GM21367 (cell line): ENCODE measurements around the gene FMNL3.

Experiments used
- ATAC-seq: cut with Tn5 transposase; IDR thresholded peaks from one replicate; pipeline ENCODE4 v1.9.1; 2021; ENCODE audit not compliant: unreplicated experiment

The FMNL3 gene

DNA sequence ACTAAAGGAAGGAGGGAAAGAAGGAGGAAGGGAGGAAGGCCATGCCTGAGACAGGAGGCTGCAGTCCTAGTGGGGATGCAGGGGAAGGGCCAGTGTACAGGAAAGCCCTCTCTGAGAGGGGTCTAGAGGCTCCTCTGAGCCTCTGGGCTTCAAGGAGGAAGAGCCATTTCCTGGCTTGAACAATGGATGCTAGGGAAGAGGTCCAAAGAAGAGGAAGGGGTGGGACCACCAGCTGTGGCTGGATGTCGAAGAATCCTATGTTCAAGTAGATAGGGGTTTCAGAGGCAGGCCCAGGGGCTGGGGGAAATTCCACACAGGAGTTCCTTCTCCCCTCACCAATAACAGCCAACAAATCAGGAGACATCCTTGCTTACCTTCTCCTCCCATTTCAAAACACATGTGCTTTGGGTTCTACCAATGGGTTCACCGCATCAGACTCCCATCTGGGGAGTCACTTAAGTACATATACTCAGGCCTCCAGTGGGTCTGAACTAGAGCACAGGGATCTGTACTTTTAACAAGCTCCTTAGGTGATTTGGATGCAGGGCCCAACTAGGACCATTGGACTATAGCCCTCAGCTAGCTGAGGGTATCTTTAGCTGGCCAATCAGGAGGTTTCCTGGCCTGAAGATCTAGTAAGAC lies 51.5 kb downstream of the FMNL3 start:
- ATAC-seq: no peak

DNA sequence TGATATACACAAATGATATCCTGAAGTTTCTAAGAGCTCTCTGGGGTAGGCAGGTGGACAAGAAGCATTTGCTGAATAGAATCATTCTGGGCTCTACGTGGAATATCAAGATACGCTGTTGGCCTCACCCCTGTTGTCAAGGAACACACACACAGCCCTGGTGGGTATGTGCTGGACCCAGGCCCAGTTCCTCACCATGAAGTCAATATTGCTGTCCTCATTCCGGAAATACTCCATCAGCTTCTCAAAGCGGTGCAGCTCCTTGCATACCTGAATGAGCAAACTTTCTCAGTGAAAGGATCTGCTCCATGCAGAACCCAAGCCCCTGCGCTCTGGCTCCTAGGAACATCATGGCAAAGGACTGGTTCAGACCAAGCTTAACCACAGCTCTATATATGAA lies 52.5 kb downstream of the FMNL3 start:
- no peak for ATAC-seq

DNA sequence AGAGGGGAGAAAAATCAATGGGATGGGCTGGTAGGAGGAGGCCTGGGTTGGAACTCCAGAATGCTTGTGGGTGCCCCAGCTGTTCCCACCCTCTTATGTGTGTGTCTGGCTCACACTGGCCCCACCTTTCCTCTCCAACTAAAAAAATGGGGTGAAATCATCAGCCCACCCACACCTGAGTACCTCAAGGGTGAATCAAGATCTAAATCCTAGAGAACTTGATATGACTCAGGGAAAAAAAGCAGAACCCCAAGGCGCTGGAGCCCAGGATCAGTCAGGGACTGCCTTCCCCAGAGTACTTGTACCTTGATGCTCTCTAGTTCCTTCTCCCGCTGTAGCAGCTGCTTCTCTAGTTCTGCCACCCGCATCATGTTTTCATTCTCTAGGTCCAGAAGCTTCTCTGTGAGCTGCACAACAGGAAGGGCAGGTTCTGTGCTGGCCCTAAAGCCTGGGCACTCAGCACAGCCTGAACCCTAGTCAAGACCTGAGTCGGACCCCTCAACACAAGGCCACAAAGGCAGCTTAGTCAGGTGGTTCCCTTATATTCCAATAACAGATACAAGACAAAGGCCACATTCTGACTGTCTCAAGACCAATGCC lies 54.2 kb downstream of the FMNL3 start:
- no peak for ATAC-seq

DNA sequence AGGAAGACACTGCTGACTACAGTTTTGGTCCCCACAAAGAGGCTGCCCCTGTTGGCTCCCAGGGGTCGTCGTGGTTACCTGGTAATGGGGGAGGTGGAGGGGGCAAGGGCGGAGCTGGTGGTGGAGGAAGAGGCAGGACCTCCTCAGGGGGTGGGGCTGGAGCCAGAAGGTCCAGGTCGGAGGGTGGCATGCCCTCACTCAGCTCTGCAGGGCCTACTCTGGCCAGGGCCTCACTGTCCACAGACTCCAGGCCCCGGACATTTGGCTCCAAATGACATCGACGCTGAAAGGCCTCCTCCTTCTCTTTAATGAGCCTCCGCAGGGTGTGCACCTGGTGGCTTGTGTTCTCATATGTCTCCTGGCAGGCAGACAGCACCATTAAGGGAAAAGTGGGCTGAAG lies 55.4 kb downstream of the FMNL3 start:
- ATAC-seq: no peak

DNA sequence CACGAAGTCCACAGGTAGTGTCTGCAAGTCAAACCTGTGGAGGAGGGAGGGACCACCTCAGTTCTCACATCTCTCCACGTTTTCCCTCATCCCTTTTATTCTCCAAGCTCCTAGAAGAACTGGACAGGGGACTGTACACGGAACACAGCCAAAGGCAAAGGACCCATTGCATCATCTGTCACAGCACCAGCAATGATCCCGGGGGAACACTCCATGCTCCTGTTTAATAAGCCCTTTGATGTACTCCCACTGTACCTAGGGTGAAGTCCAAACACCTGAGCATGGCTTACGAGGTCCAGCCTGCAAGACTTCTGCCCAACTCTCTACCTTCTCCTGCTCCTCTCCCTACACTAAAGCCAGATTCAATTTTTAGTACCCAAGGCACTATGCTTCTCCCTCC lies 57.3 kb downstream of the FMNL3 start:
- ATAC-seq: no peak

DNA sequence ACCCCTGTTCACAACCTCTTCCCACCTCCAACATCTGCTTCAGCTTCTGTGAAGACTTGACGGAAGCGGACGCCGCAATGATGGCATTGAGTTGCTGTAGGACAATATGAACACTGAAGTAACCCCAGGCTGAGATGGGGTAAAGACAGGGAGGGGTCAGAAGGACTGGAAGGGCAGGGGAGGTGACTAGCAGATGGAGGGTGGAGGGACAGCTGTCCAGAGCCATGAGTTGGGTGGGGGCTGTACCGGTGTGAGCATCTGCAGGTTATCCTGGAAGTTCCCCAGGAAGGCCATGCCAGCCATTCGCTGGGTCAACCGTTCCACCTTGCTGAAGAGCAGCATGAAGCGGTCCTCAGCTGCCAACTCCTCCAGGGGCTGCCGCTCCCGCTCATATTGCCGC lies 57.8 kb downstream of the FMNL3 start:
- no peak for ATAC-seq

DNA sequence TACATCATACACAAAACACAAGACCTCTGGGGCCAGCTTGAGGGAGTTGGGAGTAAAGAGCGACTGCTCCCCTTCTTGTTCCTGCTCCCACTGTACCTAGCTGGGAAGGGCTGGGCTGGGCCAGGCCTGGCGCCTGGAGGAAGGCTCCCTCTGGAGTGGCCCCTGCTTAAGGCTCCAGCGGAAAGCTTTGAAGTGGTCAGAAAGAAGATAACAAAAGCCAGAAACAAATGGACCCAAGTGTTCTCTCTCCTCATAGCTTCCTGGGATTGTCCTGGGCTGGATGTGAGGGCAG lies 58.5 kb downstream of the FMNL3 start:
- no peak for ATAC-seq

DNA sequence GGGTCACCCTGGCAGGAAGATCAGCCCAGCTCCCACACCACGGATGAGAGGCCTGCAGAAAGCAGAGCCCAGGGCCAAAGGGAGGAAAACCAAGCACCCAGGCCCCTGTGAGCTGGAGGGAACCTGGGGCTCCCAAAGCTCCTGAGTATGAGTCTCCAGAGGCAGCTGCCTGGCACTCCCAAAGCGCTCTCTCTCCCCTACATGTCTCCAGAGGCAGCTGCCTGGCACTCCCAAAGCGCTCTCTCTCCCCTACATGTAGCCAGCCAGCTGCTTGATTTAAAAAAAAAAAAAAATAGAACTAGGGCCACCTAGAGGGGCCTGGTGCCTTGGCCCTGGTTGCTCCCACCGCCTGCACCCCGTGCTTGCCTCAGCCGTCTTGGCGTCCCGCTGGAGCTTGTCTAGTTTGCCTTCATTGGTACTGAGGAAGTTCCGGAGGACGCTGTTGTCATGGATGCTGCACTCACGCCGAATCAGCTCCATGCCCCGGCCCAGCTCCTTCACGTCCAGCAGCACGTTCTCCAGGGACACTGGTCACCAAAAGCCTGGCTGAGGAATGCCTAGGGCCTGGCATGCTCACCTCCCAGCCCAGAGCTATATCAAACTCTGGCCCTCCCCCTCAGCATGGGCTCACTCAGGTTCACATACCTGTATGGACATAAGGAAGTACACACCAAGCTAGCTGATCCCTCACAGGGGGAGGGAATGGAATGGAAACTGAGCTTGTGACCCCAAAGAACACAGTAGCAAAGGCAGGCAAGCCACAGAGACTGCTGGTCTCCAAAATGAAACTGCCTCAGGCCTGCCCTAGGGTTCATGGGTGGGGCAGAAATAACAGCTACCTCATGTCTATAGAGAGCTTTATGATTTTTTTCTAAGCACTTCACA lies 59.1 kb downstream of the FMNL3 start:
- no peak for ATAC-seq

DNA sequence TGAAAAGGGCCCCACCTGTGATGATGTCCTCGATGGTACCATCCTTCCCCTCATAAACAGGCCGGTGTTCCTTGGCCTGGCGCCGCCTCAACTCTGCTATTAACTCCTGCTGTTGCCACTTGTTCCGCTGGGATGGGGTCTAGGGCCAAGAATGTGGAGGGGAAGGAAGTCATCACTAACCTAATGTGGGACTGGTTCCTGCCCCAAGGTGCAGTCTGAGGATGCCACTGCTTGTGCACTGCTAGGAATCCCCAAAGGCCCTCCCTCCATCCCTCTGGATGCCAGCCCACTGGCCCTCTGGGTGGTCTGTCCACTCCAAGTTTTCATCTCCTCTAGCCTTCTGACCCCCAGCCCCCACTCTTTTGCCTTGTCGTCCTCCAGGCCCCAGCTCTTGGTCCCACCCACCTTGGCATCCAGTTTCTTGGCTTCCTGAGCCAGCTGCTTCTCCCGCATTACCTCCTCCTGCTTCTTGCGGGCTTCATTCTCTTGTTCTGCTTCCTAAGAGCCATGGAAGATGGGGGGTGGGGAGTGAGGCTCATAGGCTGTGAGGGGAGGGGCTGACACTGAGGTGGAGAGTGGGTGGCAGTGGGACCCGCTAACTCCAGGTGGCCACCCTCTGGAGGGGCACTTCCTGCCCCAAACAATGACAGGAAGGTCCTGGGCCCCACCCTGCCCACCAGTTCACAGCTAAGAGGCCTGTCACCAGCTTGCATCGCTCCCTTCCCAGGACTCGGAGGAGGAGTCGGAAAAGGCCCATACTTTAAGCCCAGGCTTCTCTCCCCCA lies 60.1 kb downstream of the FMNL3 start:
- no peak for ATAC-seq

DNA sequence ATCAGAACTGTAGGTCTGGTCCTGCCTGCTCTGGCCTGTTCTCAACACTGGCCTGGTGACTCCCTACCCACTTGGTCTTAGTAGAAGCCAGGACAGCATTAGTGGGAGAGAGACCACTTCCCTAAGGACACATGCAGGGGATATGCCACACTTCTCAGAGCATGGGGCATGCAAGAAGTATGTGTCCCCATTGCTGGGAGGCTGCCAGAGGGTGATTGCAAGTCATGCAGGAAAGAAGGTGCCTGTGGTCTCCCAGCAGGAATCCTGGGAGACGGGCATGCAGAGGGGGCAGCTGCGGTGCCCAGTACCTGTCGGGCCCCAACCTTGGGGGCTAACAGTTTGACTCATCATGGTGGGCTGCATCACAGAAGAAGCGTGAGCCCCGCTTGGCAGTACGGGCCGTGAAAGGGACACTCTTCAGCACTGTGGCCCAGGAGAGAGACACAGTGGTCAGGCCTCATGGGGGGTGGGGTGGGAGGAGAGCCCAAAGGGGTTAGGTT lies 60.8 kb downstream of the FMNL3 start:
- no peak for ATAC-seq

DNA sequence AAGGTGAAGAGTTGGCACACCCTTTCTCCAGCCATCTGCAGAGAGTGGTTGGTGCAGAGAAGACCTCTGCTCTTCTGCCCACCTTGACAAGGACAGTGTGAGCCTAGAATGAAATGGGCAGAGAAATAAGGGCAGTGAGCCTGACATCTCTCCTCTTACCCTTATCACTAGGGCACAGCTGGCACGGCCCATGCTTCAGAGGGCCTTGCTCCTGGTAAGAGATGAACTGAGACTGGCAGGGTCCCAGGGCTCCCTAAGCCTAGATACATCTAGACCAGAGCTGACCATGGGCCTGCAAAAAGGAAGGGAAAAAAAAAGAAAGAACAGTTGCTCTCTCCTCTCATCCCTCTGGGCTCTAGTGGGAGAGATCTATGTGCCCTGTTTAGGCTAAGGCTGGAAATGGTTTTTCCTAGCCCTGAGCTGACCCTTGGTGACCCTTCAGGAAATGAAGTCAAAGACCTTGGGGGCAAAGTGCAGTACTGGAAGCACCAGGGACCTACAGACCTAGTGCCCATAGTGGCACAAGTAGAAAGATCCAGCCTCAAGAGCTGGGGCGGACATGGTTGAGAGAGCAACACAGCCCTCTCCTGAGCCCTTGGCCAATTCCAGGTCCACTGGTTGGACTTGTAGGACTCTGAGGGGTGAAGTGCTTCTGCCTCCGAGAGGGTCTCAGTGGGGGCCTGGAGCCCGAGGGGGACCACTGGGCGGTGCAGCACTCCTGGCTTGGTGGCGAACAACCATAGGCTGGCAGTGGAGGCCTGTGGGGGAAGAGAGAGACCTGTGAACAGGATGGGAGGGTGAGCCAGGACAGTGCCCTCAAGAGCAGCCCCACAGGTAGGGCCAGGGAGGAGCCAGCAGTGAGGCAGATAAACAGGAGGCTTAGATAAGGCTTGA lies 61.8 kb downstream of the FMNL3 start:
- ATAC-seq: no peak

DNA sequence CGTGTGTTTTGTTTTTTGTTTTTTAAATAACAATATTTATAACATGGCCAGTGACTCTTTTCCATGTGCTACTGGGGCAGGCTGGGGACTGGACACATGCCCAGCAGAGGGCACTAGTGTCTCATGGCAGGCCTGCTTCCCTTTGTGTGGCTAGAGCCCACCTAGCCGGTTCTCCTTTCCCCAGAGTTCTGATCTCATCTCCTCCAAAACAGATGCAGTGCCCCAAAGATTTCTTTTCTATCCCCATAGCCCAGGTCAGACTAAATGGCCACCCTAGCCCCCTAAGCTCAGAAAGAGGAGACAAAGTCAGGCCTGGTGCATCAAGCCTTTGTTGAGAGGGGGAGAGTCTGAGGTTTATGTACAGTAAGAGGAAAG lies 62.6 kb downstream of the FMNL3 start:
- no peak for ATAC-seq

DNA sequence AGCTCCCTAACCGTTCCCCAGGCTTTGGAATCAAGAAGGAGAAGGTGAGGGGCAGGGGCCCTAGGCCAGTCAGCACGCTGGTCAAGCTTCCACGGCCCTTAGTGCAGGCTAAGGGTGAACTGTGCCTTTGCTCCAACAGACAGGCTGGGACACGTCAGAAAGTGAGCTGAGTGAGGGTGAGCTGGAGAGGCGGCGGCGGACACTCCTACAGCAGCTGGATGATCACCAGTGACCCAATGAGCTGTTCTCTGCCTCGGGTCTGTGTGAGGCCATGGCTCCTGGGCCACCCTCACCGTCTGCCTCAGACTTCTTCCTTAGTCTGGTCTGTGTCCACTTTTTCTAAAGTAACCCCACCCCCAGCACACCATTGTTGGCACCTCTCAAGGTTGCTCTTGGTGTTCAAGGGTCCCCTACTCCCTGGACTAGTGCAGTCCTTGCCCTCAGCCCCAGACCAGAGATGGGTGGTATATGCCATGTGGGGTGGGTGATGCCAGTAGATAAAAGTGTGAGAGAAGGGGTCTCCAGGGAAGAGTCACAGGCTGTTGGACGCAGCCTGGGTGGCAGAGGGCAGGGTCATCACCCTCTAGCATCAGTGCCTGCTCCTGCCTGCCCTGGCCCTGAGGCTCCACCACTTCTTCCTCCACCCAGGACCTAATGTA lies 63.1 kb downstream of the FMNL3 start:
- ATAC-seq: no peak

DNA sequence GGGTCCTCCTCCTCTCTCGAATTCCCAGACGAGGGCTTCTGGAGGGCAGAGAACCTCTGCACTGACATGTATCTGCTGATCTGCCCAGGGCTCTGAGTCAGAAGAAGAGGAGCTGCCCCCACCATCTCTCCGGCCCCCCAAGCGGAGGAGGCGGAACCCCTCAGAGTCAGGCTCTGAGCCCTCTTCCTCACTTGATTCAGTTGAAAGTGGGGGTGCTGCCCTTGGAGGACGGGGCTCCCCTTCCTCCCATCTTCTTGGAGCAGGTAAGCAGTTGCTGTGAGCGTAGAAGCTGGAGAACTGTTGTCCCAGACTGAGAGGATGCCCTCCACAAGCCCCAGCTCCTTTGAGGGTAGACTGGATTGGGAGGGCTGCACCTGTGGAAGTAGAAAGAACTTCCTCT lies 64.1 kb downstream of the FMNL3 start:
- ATAC-seq: no peak

DNA sequence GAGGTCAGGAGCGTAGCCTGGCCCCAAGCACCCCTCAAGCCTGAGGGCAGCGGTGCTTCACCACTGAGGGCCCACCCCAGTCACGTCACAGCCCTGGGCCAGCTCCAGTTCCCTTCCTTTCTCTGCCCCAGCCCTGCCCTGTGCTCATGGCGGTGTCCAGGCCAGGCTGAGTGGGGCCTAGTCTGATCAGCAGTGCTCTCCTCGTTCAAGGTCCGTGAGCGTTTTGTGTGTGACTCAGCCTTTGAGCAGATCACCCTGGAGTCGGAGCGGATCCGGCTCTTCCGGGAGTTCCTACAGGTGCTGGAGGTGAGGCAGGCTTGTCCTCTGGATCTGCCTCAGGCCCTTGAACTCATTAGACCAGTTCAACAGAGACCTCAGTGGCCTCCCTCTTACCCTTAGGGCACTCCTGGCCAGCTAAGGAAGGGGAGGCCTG lies 64.8 kb downstream of the FMNL3 start:
- ATAC-seq: no peak

DNA sequence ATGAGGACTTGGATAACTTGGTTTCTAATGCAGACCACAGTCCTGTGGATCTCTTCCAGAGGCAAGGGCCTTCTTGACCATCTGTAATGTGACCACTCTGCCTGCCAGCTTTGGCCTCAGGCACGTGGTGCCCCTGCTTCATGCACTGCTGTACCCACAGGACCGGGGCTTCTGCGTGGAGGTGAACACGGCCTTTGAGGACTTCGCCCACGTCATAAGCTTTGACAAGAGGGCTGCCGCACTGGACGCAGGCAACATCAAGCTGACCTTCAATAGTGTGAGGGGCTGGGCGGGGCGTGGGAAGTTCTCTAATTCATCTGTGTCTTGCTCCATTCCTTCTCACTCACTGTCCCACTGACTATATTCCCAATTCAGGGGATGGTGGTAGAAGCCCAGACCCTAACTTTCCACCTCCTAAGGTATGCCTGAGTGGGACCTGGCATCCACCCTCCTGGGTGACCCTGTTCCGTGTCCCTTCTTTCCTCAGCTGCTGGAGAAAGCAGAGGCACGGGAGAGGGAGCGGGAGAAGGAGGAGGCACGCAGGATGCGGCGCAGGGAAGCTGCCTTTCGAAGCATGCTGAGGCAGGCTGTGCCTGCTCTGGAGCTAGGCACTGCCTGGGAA lies 65.3 kb downstream of the FMNL3 start:
- ATAC-seq: no peak

DNA sequence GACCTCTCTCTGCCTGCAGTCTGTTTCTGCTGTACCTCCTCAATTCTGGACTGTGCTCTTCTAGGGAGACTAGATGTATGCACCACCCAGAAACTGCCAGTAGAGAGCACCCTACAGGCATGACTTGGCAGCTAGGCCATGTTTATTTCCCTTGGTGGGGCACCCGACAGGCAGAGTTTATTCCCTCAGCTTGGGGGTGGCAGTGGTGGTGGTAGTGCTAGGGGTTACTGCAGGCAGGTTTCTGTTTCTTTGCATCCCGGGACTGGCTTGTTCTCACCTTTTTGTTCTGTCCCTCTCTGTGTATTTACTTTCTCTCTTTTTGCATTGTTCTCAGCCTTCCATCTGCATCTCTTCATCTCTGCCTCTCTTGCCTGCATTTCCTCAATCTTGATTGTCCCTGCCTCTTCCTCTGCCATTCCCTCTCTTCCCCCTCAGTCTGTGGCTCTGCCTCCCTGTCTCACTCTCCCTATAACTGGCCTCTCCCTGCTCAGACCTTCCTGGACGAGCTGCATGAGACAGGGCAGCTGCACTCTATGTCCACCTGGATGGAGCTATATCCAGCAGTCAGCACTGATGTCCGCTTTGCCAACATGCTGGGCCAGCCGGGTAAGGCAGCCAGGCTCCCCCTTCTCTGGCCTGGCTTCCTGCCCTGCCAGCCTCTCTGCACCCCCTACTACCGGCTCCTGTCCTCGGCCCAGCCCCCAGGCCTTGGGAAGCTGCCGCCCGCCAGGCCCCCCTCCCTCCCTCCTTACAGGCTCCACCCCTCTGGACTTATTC lies 70.0 kb downstream of the FMNL3 start:
- peak; percentile 62 for ATAC-seq

DNA sequence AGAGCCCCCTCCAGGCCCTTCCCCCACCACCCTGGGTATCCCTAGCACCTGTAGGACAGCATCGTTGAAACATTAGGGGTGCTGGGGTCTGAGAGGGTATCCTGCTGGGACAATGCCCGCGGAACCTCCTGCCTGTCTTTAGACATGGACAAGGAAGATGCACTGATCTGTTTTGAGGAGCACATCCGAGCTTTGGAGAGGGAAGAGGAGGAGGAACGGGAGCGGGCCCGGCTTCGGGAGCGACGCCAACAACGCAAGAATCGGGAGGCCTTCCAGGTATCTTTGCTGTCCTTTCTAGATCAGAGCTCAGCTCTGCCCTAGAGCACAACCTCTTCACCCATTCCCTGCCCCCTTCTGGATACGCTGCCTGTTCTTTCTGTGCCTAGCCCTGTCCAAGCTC lies 70.6 kb downstream of the FMNL3 start:
- no peak for ATAC-seq

DNA sequence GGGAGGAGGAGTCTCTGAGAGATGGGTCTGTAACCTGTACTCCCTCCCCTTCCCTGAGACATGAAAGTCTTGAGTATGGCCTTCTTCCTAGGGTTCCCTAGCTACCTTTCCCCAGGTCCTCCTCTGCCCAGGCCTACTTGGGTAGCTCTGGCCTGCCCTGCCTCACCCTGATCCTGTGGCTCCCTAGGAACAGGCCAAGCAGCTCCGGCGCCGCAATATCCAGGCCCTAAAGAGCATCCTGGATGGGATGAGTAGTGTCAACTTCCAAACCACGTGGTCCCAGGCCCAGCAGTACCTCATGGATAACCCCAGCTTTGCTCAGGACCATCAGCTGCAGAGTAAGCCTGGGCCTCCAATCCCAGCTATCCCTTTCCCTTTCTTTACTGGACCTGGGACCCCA lies 71.5 kb downstream of the FMNL3 start:
- ATAC-seq: no peak
